ENCODE results near the gene GSE1. TPM values are rescaled to one million over a fixed set of nuclear protein-coding genes. Genes with fewer than 3 reads are reported as not detected.

GSE1 gene
- total RNA-seq, 1 experiment from 2014 or later: 7.0 TPM

DNA sequence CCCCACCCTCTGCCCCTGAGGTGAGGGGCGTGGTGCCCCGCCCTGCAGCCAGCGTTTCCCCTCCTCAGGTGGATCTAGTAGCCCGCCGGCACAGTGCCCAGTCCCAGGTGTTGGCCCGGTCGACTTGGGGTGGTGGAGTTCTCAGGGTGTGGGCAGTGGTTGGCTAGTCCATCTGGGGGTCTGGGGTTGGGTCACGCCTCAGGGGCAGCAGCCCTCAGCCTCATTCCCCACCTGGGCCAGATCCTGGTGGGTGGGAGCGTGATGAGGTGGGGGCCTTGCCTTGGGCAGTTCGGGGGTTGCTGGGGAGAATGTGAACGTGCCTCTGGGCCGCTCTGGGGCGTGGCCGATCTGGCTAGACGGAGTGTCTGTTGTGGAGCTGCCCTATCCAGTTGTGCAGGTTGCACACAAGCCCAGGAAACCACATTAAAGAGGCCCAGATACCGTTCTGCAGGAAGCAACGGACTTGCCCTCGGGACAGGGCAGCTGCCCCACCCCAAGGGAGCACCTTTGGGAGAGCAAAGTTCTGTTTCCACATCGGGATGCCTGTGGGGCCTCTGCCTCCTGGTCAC lies 32.0 kb downstream of the GSE1 start:
- no peak for DNase-seq (ENCODE audit: low read depth)

DNA sequence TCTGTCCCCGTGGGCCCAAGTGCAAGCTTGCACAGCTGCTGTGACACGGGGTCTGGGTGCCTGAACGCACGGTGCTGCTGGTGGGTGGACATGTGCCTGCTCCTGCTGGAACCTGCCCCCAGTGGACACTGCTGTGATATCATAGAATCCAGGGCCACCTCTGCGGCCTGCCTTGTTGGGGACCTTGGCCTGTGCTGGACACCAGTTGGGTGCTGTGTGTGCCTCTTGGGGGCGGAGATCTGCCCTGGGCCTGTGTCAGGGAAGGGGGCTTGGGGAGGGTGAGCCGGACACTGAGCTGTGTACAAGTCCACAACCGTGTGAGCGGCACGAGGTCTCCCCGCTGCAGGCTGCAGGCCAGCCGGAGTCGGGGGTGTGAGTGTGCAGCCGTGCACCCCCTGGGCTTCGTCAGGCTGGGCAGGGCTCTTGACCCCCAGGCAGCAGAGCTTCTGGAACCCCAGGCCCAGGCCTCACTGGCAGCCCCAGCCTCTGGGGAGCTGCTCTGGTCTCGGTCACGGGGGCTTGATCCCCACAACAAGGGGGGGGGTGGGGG lies 33.3 kb downstream of the GSE1 start:
- no peak for DNase-seq (ENCODE audit: low read depth)

DNA sequence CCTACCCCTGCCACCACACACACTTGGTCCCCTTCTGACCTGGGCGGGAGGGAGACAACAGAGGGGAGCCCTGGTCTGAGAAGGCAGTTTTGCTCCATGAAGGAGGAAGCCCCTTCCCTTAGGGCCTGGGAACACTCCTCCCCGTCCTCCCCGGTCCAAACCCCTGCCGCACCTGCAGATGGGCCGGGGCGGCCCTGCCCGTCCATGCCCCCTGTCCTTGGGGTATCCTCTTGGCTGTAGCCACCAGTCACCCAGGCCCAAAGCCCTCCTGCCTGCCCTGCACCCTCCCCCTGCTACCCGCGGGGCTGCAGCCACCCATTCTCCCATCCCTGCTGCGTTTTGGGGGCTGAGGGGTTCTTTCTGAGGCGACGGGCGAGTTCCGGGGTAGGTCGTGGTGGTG lies 33.9 kb downstream of the GSE1 start:
- DNase-seq (ENCODE audit: low read depth): no peak

DNA sequence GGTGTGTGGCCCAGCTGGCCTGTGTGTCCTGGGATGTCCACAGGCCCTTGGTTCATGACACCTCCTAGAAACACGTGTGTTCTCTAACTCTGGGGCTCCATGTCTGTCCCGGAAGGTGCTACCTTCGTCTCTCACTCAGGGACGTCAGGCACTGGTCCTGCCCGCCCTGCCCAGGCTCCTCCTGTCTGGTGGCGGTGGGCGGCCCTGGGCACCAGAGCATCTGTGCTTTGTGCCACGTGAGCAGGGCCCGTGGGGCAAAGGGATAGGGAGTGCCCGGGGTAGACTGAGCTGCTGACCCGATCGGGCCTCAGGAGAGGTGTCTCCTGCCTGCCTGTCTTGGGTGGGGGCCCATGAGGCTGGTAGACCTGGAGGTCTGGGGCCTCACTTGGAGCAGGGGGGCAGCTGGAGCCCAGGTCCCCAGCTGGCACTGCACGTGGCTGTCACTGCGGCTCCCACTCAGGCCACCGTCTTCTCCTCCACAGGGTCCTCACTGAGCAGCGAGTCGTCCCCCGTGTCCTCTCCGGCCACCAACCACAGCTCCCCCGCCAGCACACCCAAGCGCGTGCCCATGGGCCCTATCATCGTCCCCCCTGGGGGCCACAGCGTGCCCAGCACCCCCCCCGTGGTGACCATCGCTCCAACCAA lies 35.1 kb downstream of the GSE1 start:
- DNase-seq (ENCODE audit: low read depth): no peak

DNA sequence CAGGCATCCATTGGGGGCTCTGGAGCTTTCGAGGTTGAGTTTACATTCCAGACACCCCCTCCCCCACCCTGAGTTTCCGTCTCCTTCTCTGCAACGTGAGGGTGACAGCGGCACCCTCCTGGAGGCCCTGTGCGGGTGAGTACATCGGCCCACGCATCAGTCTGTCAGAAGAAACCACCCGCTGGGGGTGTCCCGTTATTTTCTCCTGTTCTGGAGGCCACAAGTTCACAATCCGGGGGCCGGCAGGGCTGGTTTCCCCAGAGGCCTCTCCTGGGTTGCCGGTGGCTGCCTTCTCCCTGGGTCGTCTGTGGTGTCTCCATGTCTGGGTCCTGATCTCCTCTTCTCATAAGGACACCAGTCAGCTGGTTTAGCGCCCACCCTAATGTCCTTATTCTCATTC lies 35.7 kb downstream of the GSE1 start:
- DNase-seq (ENCODE audit: low read depth): no peak

DNA sequence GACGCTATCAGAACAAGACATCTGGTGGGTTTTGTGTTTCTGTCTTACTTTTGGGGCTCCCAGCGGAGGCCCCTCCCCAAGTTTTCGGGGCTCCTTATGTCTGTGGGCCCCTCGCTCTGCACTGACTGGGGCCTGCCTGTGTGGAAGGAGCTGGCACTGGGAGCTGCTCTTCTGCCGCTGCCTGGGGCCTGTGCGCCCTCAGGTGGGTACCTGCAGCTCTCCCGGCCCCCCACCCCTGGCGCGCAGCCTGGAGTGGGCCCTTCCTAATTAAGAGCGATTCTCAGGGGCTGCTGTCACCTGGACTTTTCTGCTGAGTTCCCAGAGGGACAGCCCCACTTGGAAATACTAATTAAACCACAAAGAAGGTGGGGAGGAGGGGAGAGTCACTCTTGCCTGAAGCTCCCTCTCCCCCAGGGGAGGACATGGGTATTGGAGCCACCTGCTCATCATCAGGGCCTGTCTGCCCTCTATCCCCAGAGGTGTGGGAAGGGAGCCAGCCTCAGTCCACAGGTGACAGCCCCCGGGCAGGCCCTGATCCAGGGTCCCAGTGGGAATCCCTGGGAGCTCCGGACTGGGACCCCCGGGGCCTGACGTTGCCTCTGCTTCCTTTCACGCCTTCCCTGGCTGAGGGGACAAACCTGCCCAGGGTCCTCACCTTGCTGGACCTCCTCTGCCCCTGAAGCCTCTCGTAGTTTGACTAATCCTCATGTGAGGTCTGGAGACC lies 36.5 kb downstream of the GSE1 start:
- no peak for DNase-seq (ENCODE audit: low read depth)

DNA sequence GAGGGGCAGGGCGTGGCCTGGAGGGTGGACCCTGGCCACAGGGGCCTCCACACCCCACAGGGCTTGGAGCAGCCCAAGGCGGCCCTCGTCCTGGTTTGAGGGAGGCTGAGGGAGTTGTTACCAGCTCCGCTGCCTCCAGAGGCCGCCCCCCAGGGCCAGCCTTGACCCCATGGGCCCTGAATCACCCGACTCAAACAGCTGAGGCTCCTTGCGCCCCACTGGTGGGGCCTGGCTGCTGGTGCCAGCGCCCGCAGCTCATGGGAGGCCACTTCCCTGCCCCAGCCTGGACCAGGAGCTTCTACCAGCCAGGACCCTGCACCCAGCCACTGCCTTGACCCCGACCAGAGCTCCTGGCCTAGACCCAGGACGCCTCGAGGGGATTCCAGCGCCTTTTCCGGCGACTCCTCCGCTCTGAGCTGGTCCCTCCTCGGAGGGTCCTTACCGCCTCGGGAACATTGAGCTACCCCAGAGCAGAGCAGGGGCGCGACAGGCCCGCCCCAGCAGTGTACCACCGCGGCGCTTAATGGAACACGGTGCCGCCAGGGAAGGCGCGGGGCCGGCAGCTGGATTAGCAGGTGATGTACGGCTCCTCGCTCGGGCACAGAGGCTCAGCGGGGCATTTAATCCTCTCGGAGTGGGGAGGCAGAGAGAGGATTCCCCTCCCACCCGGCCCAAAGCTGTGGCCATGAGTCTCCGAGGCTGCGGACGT lies 37.2 kb downstream of the GSE1 start:
- DNase-seq (ENCODE audit: low read depth): no peak

DNA sequence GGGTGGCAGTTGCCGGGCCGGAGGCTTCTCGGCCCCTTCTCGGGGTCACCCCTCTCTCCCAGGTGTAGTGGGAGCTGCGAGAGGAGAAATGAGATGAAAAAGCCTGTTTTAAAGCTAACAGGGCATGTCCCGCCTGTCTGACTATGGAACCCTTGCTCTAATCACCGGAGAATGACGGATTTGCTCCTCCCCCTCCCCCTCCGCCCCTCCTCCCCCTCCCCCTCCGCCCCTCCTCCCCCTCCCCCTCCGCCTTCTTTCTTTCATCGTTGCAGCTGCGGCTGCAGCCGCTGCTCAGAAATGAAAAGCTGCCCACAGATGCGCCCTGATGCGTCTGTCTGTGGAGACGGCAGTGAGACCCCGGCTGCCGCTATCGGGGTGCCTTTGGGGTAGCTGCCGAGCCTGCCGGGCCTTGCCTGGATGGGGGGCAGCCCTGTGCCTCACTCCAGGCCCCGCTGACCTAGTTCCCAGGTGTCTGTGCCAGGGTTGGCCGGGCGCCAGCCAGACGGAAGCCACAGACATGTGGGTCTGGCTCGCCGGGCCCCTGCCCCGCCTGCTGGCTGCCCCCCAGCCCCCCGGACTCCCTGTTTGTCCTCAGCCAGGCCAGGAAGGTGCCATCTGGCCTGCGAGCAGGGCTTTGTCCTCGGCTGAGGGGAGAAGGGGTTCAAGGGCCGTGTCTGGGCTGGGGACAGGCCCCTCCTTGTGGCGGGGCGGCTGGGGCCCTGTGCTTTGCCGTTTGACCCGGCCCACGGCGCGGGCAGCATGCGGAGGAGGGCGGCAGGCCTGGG lies 37.9 kb downstream of the GSE1 start:
- DNase-seq (ENCODE audit: low read depth): no peak

DNA sequence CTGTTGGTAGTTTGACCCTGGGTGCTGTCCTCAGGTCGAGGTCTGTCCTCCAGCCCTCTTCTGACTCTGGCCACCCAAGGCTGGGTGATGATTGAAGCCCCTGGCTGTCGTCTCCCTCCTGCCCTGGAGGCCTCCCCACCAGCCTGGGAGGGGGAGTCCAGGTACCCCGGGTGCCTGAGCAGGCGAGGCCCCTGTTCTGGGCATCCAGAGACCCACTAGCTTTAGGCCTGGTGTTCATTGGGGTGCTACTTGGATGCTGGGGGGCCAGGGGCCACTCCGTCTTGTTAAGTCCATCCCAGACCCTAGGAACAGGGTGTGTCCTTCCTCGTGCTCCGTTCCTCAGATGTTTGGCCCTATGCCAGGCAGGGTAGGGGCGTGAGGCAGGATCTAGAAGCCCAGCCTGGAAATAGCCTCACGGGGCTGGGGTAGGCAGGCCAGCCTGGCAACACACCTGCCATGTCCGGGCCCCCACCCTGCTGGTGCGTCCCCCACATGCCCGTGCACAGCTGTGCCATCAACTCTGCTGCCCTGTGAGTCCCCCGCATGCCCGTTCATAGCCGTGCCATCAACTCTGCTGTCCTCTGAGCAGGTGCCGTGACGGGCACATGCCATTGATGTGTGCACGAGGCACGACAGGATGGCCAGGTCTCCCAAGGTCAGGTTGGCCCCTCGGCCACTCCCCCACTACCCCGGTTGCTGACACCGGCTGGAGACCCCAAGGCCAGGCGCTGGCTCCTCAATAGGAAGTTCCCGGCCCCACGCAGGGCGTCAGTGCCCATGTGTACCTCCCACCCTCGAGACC lies 38.7 kb downstream of the GSE1 start:
- DNase-seq (ENCODE audit: low read depth): no peak

DNA sequence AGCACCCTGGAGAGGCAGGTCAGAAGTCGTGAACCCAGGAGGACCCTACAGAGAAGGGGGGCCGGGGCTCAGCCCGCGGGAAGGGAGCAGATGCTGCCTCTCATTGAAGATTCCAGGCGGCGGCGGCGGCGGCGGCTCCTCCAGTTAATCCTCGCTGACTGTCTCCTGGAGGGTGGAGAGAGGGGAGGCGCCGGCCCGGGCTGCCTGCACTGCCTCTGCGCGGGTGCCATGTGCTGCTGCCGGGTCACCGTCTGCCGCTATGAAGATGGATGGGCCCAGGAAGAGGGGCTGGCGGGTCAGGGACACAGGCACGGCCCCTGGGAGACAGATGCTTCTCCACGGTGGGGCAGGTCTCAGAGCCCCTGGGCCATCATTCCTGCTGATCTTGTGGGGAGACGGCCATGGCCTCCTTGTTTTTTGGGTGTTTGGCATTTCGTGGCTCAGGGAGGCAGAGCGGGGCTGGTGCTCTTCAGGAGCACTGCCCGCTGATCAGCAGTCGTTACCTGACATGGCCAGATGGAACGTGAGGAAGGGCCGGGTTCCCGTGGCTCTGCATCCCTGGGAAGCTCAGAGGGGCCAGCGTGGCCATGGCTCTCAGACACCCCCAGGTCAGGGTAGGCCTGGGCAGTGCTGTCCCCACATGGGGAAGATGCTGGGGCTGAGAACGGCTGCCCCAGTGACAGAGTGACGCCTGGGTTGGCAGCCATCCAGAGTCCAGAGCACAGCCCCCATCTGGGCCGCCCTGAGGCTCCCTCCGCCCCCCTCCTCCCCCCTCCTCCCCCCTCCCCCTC lies 39.5 kb downstream of the GSE1 start:
- no peak for DNase-seq (ENCODE audit: low read depth)

DNA sequence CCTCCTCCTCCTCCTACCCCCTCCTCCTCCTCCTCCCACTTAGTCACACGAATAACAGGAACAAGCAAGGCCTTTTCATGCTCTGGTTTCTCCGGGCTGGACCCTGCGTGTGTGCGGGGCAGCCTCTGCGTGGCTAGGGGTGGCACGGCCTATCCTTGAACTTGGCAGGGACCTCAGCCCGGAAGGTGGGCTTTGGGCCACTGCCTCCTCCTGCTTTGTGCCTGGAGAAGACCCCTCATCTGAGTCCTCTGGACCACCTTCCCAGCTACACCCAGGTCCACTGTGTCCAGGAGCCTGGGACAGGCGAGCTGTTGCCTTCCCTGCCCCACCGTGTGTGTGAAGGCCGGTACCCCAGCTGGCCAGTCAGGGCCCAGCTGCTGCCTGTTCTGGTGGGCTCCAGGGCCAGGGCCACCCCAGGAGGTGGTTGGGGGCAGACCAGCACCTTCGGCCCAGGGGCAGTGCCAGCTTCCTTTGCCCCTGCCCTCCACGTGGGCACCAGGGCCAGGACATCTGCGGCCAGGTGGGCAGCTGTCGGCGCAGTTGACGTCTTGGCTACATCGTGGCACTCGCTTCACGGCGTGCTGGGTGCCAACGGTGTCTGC lies 40.3 kb downstream of the GSE1 start:
- no peak for DNase-seq (ENCODE audit: low read depth)

DNA sequence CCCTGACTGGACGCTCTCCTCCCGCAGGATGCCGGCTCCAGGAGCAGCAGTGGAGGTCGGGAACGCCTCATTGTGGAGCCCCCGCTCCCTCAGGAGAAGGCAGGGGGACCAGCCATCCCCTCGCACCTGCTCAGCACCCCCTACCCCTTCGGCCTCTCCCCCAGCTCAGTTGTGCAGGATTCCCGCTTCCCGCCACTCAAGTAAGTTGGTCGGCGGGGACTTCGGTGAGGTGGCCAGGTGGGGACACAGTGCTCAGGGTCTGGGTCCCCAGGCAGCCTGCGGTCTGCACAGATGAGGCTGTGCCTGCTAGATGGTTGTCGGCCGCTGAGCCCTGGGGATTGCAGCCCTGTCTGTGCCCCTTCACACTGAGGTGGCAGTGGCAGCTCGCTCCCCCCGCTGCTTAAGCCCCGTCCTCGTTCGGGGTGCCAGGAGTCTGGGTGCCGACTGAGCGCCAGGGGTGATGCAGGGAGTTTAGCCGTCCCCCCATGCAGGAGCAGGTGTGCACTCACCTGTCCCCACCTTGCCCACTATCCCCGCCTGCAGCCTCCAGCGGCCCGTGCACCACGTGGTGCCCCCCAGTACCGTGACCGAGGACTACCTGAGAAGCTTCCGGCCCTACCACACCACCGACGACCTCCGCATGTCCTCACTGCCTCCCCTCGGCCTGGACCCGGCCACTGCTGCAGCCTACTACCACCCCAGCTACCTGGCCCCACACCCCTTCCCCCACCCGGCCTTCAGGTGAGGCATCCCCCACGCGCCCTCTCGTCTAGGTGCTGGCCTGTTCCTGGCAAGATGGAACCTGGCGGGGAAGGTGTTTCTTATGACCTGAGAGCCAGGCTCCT lies 41.4 kb downstream of the GSE1 start:
- no peak for DNase-seq (ENCODE audit: low read depth)

DNA sequence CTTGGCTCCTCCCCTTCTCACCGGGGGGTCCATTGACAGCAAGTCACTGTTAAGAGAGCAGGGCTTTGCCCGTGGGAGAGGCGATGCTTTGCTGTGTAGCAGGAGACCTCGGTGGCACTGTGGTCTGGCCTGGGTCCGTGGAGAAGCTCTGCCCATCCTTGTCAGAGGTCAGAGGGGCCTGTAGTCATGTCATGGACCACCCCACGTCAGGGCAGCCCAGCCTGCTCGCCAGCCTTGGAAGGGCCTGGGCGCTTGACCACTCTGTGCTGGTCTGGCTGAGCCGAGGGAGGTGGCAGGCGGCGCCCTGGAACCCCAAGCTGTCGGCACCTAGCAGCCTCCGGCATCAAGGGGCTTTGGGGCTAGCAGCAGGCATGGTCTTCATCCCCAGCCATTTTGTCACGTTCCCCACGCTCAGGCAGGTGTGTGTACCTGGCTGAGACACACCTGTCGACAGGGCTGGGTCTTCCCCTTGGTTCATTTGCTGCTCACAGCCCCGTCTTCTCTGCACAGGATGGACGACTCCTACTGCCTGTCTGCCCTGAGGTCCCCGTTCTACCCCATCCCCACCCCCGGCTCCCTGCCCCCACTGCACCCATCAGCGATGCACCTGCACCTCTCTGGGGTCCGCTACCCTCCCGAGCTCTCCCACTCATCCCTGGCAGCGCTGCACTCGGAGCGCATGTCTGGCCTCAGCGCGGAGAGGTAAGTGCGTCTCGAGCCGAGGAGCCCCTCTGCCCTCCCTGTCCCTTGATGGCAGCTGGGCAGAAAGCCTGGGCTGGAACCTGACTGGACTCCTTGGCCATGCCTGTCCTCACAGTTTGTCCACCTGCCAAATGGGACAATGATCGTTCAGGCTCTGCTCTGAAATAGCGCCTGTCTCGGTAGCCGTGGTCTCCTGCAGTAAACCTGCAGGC lies 42.4 kb downstream of the GSE1 start:
- DNase-seq (ENCODE audit: low read depth): no peak

DNA sequence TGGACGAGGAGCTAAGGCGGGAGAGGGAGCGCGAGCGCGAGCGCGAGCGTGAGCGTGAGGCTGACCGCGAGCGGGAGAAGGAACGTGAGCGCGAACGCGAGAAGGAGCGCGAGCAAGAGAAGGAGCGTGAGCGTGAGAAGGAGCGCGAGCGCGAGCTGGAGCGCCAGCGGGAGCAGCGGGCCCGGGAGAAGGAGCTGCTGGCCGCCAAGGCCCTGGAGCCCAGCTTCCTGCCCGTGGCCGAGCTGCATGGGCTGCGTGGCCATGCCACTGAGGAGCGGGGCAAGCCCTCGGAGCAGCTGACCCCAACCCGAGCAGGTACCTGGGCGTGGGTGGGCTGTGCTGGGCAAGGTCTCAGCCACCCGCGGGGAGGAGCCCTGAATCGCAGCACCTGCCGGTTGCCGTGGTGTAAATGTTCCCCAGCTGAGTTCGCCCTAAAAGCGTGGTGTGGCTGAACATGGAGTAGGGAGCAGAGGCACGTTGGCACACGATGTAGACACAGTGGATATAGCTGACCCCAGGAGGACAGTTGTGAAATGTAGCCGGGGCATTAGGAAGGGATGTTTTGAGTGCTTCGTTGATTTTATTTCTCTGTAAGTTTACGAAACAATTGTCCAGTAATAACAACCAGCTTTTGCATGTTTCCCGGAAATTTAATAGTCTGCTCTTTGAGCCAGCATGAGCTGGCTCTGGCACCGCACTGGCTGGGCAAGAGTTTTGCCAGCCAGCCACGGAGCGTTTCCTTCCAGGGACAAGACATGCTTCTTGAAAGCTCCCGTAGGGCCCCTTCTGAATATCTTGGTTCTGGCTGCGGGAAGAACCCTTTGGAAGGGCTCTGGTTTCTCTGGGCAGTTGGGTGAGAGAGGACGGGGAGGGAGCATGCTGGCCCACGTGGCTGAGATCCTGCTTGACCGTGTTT lies 43.5 kb downstream of the GSE1 start:
- DNase-seq (ENCODE audit: low read depth): no peak

DNA sequence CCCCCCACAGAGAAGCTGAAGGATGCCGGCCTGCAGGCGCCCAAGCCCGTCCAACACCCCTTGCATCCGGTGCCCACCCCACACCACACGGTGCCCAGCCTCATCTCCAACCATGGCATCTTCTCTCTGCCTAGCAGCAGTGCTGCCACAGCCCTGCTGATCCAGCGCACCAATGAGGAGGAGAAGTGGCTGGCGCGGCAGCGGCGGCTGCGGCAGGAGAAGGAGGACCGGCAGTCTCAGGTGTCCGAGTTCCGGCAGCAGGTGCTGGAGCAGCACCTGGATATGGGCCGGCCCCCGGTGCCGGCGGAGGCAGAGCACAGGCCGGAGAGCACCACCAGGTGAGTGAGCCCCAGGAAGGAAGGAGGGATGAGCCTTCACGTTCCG lies 44.1 kb downstream of the GSE1 start:
- DNase-seq (ENCODE audit: low read depth): no peak

DNA sequence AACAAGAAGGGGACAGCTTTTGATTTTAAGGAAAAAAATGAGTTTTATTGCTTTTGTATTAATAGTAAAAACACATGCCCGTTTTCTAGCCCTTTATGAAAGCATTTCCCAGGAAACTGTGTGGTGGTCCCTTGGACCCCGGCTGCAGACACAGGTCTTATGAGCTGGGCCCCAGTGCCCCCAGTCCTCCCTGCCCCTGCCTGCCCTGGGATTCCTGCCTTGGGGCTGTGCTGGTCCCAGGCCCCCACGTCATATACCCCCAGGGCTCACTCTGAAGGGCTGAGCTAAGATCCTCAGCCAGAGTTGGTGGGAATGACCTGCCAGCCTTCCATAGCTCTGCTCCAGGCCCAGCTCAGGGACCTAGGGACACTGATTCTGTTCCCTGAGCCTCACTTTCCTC lies 44.9 kb downstream of the GSE1 start:
- DNase-seq (ENCODE audit: low read depth): no peak
